Liver (tissue), 3 donors: ENCODE data around the gene EEF2K.

Experiments used
- ATF3 ChIP-seq: IDR thresholded peaks from 2 replicates; pipeline ENCODE4 v1.6.1; 2016; ENCODE audit warnings: antibody characterized with exemption
- CTCF ChIP-seq: fragments of 150-350 bp; IDR thresholded peaks from 2 replicates; pipeline ENCODE4 v1.5.1; 2017; ENCODE audit warnings: improper control_type of control experiment, low read depth, low read length; ENCODE audit not compliant: missing input control
- EGR1 ChIP-seq, 2 donors: IDR thresholded peaks; 2 replicates each; pipeline ENCODE4 v1.6.1; 2016 to 2018; ENCODE audit warnings: antibody characterized with exemption in 2 of 2, low read depth in 2 of 2
- FOXA1 ChIP-seq: IDR thresholded peaks from 2 replicates; pipeline ENCODE4 v1.6.1; 2016; ENCODE audit warnings: antibody characterized with exemption
- GABPA ChIP-seq, 2 donors: IDR thresholded peaks in 1 of 2; conservative IDR thresholded peaks in 1 of 2; 2 replicates each; pipeline ENCODE4 v1.6.1; 2016; ENCODE audit warnings: antibody characterized with exemption in 2 of 2, mild to moderate bottlenecking in 1 of 2, moderate library complexity in 1 of 2
- JUND ChIP-seq, 2 donors: IDR thresholded peaks; 2 replicates each; pipeline ENCODE4 v1.6.1; 2016; ENCODE audit warnings: antibody characterized with exemption in 2 of 2
- MAX ChIP-seq: IDR thresholded peaks from 2 replicates; pipeline ENCODE4 v1.6.1; 2016; ENCODE audit warnings: antibody characterized with exemption
- RAD21 ChIP-seq, 2 donors: IDR thresholded peaks; 2 replicates each; pipeline ENCODE4 v1.6.1; 2016; ENCODE audit warnings: antibody characterized with exemption in 2 of 2, mild to moderate bottlenecking in 2 of 2
- REST ChIP-seq: IDR thresholded peaks from 2 replicates; pipeline ENCODE4 v1.6.1; 2016; ENCODE audit warnings: antibody characterized with exemption, mild to moderate bottlenecking
- SP1 ChIP-seq: IDR thresholded peaks from 2 replicates; pipeline ENCODE4 v1.6.1; 2018; ENCODE audit warnings: antibody characterized with exemption, mild to moderate bottlenecking
- TAF1 ChIP-seq: conservative IDR thresholded peaks from 2 replicates; pipeline ENCODE4 v1.6.1; 2016; ENCODE audit warnings: antibody characterized with exemption, mild to moderate bottlenecking
- YY1 ChIP-seq: IDR thresholded peaks from 2 replicates; pipeline ENCODE4 v1.6.1; 2016; ENCODE audit warnings: antibody characterized with exemption, mild to moderate bottlenecking
- ZBTB33 ChIP-seq: IDR thresholded peaks from 2 replicates; pipeline ENCODE4 v1.6.1; 2016; ENCODE audit warnings: antibody characterized with exemption
- donor health status: healthy.
- donor health status: healthy.

GRCh38 chr16:22240023-22240710 lies 34.1 kb downstream of the EEF2K start:
- TF ChIP-seq CTCF (no peak), REST (no peak), GABPA (IDR thresholded peaks at IDR 0.05 in 1 of 2, conservative IDR thresholded peaks at IDR 0.05 in 1 of 2) (no peak), MAX (no peak), SP1 (no peak), ZBTB33 (no peak), JUND (IDR thresholded peaks at IDR 0.05) (no peak), EGR1 (IDR thresholded peaks at IDR 0.05; ENCODE audit: low read depth in 2 of 2) (no peak), YY1 (no peak), ATF3 (no peak), RAD21 (IDR thresholded peaks at IDR 0.05) (no peak), TAF1 (no peak), FOXA1 (no peak)
